GM19025 (cell line): ENCODE data around the gene SPNS2.

Experiments
- ATAC-seq: cut with Tn5 transposase; IDR thresholded peaks from one replicate; pipeline ENCODE4 v1.9.1; 2021; ENCODE audit warnings: mild to moderate bottlenecking, low read depth, moderate library complexity; ENCODE audit not compliant: unreplicated experiment

The SPNS2 gene

GRCh38 chr17:4535667-4536258 is 37.1 kb downstream of the SPNS2 start:
- ATAC-seq: no peak

DNA sequence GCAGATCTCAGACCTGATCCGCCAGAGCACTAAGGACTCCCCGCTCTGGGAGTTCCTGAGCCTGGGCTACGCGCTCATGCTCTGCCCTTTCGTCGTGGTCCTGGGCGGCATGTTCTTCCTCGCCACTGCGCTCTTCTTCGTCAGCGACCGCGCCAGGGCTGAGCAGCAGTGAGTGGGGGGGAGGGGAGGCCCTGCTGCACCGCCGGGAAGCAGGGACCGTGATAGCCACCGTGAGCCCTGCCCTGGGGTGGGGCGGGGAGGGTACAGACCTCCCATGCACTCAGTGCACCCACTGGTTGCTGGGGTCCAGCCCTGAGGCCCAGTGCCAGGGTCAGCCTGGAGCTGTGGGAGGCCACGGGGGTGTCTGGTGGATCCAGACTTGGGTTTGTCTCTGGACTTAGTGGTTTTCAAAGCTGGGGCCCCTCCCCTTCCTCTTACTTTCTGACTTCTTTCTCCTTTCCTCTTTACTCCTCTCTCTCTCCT is 37.6 kb downstream of the SPNS2 start:
- no peak for ATAC-seq

DNA sequence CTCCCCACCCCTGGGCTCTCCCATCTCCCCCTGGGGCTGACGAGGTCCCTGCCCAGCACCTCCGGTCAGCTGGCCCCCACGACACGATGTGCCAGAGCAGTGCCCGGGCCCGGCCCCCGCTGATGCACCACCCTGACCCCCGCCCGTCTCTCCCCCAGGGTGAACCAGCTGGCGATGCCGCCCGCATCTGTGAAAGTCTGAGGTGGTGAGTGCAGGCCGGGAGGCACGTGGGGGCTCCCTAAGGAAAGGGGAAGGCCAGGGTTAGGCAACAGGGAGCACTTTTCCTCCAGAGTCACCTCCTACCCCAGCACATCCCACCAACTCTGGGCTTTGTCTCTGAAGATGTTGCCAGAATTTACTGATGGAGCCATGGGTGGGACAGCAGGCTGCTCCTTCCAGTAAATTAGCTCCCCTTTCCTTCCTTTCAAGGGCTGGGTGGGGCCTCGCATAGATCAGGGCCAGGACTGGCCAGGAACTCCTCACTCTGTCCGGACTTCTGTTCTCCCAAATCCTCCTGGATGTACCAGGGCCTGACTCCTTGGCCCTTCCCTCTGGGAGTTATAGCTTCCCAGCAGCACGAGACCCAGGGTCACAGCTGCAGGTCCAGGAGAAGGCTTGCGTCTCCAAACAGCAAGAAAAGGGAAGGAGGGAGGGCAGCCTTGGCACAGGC is 38.2 kb downstream of the SPNS2 start:
- no peak for ATAC-seq

- no peak for ATAC-seq
These were observed 39.0 kb downstream of the SPNS2 start for GRCh38 chr17:4537451-4538235.

DNA sequence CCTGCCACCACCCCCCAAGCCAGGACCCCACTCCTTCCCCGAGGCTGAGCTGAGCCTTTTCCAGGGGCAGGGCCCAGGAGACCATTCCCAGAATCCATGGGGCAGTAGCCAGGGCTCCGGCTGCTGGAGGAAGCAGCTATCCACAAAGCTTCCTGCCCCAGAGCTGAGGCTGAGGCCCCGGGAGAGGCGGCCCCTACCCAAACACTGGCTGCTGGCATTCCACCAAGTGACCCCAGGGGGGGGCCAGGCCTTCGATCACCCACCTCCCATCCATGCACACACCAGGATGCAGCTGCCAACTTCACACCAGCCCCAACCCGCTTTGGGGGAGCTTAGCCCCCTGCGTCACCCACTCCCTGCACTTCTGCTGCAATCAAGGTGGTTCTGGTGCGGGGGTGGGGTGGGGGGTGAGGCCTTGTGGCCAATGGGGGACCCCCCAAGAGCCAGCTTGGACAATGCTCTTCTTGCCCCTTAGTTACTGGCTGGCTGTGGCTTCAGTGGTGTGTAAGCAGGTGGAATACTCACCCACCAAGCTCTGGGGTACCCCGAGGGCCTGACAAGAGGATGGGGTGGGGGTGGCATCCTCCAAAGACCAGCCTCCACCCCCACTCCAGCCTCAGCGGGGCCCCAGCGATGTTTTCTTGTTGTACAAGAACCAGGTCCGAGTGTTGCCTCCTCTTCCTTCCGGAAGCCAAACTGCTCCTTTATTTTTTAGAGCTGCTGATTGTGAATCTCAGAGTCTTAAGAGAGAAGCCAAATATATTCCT is 39.7 kb downstream of the SPNS2 start:
- no peak for ATAC-seq

DNA sequence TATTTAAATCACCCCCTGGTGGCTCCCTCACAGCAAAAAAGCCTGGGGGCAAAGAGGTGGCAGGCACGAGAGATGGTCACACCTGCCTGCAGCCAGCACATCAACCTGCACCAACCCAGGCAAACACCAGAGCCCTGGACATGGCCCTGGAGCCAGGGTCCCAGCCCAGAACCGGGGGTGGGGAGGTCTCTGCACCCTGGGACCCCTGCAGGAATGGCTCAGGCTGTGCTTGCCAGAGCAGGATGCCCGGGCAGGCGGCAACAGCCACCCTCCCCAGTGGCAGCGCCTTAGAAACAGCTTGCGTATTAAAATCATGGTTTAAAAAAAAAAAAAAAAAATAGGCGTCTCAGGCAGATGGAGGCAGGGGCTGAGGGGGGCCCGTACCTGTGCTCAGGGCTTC is 40.3 kb downstream of the SPNS2 start:
- no peak for ATAC-seq

- no peak for ATAC-seq
These were observed 41.0 kb downstream of the SPNS2 start for GRCh38 chr17:4539576-4540223.

DNA sequence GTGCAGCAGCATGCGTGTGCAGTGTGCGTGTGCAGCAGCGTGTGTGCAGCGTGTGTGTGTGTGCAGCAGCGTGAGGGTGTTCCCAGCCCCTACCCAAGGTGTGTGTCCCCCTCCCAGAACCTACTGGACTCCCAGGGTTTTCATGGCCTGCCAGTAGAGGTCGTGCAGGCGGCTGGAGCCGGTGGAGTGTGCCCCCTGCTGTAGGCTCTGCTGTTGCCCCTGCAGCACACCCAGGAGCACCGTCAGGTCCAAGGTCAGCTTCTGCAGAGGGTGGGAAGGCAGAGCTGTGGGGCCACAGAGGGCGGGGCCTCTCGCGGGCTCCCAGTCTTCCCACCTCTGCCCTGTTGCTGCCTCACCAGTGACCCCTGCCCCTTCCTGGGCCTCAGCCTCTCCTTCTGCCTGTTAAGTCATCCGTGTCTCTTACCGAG is 41.6 kb downstream of the SPNS2 start:
- no peak for ATAC-seq

DNA sequence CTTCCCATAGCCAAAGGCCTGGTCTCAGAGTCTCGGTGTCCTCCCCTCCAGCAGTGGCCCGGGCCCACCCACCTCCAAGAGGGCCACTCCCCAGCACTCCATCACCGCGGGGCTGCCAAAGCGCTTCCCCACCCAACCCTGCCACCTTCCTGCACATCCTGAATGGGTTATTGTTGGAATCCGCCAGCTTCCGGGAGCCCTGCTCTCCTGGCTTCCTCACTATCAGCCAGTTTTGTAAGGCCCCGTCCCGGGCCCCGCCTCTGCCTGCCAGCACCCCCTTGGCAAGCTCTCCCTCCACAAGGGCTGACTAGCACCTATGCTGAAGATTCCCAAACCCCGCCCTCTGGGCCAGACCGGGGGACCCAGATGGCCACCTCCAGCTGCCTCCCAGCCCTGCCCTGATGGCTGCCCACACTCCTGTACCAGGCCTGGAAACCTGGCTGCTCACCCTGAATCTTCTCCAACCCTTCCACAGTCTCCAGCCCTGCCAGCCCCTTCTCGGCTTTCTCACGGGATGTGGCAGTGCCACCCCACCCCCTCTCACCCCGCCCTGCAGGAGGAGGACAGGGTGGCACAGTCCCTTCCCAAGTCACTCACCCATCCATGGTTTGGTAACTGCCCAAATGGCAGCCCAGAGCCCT is 42.1 kb downstream of the SPNS2 start:
- ATAC-seq: no peak

- ATAC-seq: no peak
These were observed 42.8 kb downstream of the SPNS2 start for GRCh38 chr17:4541328-4542002.

- no peak for ATAC-seq
These were observed 43.5 kb downstream of the SPNS2 start for GRCh38 chr17:4542003-4542725.

GRCh38 chr17:4542726-4543191 is 44.1 kb downstream of the SPNS2 start:
- no peak for ATAC-seq

- no peak for ATAC-seq
These were observed 44.9 kb downstream of the SPNS2 start for GRCh38 chr17:4543557-4544026.

DNA sequence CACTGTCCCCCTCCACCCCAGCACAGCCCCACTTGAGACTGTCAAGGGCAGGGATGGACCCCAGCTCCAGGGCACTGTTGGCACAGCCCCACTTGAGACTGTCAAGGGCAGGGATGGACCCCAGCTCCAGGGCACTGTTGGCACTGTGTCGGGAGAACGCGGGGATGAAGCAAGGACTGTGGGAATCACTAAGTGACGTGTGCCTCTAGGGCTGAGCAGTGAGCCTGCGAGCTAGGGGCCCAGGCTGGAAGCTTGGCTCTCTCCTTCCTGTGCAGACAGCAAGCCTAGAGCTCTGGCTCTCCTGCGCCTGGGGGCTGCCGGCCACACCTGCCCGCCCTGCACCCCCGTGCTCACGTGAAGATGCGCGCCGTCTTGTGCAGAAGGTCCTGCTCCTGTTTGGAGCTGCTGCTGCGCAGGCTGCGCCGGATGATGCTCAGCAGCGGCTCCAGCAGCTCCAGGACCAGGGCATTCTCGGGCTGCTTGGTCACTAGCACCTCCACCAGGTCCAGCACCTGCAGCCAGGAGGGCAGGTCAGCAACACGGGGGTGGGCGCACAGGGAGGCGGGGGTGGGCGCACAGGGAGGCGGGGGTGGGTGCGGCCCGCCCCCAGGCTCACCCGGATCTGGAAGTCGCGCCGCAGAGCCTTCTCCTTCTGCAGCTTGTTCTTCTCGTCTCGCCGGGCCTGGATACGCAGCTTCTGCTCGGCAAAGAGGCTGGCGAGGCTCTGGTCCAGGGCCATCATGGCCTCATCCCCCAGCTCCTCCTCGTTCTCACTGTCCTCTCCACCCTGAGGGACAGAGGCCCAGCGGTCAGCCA is 45.7 kb downstream of the SPNS2 start:
- no peak for ATAC-seq

GRCh38 chr17:4544951-4545216 is 46.2 kb downstream of the SPNS2 start:
- no peak for ATAC-seq

GRCh38 chr17:4545217-4545951 is 46.7 kb downstream of the SPNS2 start:
- no peak for ATAC-seq
